ENCODE measurements around the gene SMIM33.
"Not testable (repeated sequence)": the region's sequence is repeated elsewhere in the genome, so short reads cannot be mapped to it uniquely, and the experiment has no call there.

SMIM33 gene

DNA sequence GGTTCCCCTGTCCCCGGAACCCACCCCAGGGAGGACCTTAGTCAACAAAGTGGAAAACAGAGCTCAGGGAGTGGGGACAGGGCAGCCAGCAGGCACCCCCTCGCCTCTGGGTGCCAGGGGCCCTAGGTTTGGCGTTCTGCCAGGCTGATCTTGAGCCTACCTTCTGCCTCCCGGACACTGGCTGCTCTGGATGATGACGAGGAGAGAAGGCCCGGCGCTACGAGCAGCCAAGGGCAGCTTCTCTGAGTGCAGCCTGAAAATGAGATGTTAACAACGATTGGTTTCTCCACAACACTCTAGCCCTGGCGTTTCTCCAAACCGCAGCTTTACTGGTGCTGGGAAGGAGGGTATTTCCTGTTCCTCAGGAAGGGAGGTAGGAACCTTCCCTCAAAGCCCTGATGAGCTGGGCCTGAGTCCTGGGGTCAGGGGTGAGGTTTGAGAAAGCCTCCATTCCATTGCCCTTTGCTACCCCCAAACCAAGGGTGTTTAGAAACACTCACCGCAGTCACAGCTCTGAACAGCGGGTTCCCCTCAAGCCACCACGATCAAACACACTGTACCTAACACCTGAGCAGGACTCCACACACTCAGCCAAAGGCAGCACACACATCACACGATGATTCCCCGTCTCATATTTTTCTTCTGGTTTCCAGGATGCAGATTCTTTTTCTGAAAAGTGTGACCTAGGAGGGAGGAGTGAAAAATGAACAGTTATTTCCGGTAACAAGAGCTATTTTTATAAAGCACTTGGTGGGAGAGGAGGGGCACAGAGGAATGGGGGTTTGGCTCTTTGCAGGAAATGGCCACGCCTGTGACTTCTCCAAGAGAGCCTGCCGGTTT is 11.5 kb downstream of the SMIM33 start, which contains the start of gene STING1:
Gene STING1 (minus strand): TSS at position 709 of the 840 bp plus-strand sequence. CDS start 1,054 bp downstream, outside the sequence.
- DNase-seq (ENCODE audit: low spot score) = no peak

DNA sequence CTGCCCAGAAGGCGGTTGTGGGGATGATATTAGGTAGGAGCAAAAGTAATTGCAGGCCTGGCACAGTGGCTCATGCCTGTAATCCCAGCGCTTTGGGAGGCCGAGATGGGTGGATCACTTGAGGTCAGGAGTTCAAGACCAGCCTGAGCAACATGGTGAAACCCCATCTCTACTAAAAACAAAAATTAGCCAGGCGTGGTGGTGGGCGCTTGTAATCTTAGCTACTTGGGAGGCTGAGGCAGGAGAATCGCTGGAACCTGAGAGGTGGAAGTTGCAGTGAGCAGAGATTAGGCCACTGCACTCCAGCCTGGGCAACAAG is 12.0 kb downstream of the SMIM33 start:
- not testable (repeated sequence) for DNase-seq (ENCODE audit: low spot score)

DNA sequence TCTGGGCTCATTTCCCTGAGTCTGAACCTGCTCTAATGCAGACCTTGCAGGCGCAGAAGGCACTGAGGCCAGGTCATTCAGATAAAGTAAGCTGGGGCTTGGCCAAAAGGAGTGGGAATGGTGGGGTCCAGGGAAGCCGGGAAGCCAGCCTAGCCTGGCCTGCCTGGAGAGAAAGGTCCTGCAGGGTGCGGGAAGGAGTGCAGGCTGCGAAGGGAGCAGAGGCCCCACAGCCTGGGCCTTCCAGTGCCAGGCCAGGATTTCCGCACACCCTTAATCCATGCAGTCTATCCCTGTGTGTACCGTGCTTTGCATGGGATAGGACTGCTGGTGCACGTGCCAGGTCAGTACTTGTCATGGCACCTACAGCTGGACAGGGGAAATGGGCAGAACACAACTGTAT is 15.4 kb downstream of the SMIM33 start:
- DNase-seq (ENCODE audit: low spot score) = no peak

DNA sequence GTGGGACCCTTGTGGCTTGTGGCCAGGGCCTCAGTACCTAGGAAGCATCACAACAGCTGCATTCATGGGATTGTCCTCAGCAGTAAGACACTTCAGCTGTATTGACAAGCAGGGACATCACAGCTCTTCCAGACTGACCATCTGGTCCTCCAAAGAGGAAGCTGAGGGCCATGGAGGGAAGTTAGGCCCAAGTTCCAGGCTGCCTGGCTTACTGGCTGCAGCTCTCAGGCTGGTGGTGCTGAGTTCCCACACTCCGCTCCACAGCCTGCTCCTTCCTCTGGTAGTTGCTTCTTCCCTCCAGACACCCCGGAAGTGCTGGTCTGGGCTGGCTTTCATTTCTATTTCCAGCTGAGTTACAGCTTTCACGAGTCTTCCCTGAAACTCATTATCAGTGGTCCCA is 17.5 kb downstream of the SMIM33 start:
- DNase-seq (ENCODE audit: low spot score) = no peak

DNA sequence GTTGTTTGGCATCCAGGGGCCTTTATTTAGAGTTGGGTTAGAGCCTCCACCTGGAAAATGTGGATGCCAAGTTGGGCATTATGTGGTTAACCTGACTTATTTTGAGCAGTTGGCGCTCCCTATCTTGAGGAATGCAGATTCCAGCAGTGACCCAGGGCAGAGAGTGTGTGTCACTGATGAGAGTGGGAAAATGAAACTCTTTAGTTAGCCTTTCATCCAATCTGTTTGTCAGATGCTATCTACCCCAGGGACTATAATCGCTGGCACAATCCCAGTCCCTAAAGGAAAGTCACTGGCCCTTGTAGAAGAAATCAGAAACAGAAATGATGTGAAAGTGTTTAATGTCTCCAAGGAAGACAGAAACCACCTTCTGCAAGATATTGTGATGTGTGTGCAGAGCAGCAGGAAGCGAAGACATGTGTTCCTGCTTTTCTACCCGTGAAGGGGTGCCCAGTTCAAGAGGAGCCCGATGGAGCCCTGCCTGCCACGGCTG is 21.9 kb downstream of the SMIM33 start:
- DNase-seq (ENCODE audit: low spot score) = no peak

DNA sequence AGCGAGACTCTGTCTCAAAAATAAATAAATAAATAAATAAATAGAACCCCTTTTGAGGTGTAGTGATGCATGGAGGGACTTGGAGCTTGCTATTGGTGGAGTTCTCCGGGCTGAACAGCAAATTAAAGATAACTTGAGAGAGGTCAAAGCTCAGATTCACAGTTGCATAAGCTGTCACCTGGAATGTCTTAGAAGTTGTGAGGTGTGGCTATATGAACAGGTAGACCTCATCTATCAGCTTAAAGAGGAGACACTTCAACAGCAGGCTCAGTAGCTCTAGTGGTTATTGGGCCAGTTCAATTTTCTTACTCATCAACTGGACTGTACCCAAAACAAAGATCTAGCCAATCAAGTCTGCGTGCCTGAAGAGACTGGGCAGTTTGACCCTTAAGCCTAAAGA is 23.5 kb downstream of the SMIM33 start:
- DNase-seq (ENCODE audit: low spot score) = no peak

DNA sequence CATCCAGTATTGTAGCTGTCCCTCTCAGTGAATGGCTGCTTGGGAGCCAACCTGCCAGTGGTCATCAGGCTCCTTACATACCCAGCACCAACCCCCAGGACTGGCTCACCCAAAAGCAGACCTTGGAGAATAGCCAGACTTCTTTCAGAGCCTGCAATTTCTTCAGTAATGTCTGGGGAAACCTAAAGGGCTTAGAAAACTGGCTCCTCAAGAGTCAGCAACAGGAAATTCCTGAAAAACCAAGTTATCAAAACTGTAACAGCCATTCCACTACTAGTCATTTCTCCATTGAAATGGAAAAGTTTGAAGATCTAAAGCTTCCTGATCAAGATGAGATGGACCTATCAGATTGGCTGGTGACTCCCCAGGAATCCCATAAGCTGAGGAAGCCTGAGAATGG is 24.0 kb downstream of the SMIM33 start:
- no peak for DNase-seq (ENCODE audit: low spot score)

DNA sequence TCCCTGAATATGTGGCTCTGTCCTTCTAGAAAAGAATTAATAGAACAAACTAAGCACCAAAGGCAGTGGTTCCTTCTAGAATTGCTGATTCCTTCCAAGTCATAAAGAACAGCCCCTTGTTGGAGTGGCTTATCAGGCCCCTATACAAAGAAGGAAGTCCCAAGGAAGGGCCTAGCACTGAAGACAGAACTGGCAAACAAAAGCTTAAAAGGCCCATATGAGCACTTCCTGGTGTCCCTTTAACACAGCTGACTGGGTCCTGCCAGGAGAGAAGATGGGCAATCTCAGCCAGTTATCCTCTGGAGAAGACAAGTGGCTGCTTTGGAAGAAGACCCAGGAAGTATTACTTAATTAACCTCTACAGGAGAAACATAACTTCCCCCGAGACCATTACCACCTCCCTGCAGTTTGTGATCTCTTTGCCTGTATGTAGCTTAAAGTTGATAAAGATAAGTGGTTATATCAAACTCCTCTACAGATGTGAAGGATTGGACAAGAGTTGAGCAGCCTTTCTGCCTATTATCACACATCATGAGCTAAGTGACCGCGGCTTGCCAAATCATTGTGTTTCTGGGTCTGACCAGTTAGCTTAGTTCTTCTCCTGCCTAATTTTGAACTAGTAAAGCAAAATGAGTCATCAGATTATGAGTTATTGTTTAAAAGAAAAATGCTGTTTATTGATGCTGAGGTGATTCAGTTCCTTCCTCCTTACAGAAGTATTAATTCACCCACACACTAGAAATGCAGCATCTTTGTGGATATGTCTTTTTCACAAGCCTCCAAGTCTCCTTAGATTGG is 25.0 kb downstream of the SMIM33 start:
- DNase-seq (ENCODE audit: low spot score) = no peak

DNA sequence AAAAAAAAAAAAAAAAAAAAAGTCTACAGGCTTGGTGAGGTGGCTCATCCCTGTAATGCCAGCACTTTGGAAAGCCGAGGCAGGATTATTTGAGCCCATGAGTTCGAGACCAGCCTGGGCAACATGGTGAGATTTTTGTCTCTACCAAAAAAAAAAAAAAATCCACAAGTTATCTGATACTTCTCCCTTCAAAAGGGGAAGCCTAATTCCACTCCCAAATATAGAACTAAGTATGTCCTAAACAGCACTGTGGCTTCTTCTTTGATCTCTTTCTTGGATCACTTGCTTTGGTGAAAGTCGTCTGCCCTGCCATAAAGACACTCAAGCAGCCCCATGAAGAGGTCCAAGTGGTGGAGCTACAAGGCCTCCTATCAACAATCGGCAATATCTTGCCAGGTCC is 30.6 kb downstream of the SMIM33 start:
- no peak for DNase-seq (ENCODE audit: low spot score)

DNA sequence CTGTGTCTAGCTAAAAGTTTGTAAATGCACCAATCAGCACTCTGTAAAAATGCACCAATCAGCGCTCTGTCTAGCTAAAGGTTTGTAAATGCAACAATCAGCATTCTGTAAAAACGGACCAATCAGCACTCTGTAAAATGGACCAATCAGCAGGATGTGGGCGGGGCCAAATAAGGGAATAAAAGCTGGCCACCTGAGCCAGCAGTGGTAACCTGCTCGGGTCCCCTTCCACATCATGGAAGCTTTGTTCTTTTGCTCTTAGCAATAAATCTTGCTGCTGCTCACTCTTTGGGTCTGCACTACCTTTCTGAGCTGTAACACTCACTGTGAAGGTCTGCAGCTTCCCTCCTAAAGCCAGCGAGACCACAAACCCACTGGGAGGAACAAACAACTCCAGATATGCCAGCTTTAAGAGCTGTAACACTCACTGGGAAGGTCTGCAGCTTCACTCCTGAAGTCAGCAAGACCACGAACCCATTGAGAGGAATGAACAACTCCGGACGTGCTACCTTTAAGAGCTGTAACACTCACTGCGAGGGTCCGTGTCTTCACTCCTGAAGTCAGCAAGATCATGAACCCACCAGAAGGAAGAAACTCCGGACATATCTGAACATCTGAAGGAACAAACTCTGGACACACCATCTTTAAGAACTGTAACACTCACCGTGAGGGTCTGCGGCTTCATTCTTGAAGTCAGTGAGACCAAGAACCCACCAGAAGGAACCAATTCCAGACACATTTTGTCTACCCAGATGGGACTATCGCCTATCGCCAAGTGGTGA is 32.4 kb downstream of the SMIM33 start:
- not testable (repeated sequence) for DNase-seq (ENCODE audit: low spot score)

DNA sequence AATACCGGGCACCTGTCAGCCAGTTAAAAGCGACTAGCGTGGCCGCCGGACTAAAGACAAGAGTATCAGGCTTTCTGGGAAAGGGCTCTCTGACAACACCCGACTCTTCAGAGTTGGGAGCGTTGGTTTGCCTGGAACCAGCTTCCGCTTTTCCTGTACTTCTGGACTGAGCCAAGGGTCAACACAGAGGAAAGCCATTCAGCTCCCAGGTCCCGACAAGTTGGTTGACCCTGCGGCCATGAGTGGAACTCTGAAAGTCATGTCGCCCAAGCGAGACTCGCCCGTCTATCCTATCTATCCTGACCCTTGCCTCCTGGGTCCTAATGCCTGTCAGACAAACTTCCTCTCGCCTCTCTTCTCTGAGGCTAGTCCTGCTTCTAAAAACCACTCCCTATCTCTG is 33.1 kb downstream of the SMIM33 start:
- DNase-seq (ENCODE audit: low spot score) = not testable (repeated sequence)

DNA sequence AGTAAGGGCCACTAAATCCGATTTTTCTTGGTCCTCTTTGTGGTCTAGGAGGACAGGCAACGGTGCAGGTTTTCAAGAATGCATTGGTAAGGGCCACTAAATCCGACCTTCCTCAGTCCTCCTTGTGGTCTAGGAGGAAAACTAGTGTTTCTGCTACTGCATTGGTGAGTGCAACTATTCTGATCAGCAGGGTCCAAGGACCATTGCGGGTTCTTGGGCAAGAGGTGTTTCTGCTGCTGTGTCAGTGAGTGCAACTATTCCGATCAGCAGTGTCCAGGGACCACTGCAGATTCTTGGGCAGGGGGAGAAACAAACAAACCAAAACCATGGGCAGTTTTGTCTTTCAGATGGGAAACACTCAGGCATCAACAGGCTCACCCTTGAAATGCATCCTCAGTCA is 33.9 kb downstream of the SMIM33 start:
- not testable (repeated sequence) for DNase-seq (ENCODE audit: low spot score)

DNA sequence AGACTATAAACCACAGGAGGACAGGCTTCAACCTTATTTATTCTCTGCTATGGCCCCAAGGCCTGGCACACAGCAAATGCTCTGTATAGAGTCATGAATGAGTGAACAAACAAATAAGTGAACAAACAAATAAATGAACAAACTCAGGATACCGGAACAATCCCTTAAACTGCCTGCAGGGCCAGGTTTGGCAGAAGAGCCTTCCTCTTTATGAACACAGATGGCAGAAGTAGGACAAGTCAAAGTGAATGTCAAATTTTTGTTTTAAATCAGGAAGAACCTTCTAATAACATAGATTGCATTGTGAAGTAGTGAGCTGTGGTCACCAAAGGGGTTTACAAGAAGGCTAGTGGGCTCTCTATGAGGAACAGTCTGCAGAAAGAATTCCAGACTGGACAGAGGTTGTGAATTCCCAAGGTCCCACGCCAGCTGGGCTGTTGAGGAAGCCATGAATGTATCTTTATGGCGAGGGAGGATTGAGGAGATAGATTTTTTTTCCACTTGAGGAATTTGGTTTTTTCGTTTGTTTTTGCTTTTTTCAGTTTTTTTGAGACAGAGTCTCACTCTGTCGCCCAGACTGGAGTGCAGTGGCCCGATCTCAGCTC is 42.1 kb downstream of the SMIM33 start:
- no peak for DNase-seq (ENCODE audit: low spot score)

DNA sequence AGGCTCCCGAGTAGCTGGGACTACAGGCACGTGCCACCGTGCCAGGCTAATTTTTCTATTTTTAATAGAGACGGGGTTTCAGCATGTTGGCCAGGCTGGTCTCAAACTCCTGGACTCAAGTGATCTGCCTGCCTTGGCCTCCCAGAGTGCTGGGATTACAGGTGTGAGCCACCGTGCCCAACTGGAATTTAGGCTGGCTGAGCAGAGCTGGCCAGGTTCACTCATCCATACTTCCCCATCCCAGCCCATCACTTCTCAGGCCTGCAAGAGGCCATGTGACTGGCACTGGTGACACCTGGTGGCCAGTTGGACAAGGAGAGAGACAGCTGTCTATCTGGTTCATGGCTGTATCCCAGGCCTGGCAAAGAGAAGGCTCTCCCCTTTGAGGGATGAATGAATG is 42.6 kb downstream of the SMIM33 start:
- DNase-seq (ENCODE audit: low spot score) = peak; percentile 71

DNA sequence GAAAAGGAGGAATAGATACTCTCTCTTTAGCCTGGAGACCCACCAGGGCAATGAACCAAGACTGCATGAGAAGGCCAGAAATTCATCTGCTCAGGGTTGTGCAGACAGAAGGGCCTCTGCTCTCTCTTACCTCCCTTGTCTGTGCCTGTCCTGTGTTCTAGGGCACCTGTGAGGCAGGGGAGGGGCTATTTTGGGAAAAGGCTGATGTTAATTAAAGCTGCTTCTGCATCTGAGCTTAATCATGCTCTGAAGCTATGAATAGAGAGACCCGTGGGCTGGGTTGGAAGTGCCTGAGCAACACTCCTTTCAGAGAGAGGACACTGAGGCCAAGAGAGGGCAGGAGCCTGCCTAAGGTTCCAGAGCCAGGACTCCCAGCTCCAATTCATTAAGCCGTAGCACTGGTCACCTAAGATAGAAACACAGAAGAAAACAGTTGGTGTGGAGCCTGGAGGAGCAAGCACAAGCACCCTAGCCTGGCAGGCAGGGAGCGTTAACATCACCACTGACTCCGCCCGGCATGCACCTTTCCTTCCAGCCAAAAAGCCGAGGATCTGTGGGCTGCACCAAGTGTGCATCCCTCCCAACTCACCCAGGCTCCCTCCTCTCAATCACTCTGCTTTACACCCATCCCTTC is 43.2 kb downstream of the SMIM33 start:
- DNase-seq (ENCODE audit: low spot score) = no peak

DNA sequence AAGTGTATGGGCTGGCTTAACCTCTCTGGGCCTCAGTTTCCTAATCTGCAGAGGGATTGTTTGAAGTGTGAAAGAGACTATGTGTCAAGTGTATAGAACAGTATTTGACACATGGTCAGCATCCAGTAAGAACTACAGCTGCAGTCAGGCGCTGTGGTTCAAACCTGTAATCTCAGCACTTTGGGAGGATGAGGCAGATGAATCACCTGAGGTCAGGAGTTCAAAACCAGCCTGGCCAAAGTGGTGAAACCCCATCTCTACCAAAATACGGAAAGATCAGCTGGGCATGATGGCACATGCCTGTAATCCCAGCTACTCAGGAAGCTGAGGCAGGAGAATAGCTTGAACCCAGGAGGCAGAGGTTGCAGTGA is 43.7 kb downstream of the SMIM33 start:
- DNase-seq (ENCODE audit: low spot score) = no peak

DNA sequence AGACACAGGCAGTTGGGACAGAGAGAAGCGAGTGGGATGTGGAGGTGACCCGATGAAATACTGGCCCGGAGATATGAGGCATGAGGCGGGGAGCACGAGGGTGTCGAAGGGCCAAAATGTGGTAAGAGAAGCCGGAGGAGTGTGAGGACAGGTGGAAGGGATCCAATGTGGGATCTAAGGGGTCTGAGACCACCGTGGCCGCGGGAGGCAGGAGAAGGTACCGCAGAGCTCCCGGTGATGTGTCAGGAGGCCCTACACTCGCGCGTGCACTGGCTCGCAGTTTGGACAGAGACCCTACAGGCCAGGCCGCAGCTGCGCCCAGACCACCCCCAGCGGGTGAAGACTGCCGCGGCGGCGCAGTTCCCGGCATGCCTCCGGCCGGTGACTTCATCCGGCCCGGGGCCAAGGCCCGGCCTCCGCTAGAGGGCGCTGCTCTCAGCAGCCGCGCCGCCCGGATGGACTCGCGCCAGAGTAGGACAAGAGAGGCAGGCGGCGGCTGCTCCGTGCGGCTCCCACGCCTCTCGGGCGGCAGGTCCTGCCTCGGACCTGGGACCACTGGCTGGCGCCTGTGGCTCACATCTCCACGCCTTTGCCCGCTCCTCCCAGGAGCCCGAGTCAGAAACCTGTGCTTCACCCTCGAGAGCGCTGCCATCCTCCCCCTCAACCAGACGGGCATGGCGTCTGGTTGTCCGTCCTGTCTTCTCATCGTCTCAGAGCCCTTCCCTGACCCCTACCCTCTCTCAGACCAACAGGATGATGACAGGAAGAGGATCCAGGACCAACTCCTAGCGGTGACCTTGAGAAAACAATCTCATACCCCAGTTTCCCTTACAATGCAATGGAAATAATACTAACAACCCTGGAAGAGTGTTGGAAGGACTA is 47.1 kb downstream of the SMIM33 start:
- DNase-seq (ENCODE audit: low spot score) = peak; percentile 75
